Measurements from ENCODE around the gene GSTCD. TPM values are rescaled to one million over a fixed set of nuclear protein-coding genes. Genes with fewer than 3 reads are reported as not detected.

Gene GSTCD
- total RNA-seq, 3 donors from 2014 or later: 6.7 to 11.6 (median 10.1) TPM

- no peaks in the 10 kb centered on the region for H3K4me1 ChIP-seq (ENCODE audit: low read depth)
- no peaks in the 10 kb centered on the region for H3K36me3 ChIP-seq (ENCODE audit: low read depth)
- no peak for DNase-seq
- TF ChIP-seq, protein P1, sequence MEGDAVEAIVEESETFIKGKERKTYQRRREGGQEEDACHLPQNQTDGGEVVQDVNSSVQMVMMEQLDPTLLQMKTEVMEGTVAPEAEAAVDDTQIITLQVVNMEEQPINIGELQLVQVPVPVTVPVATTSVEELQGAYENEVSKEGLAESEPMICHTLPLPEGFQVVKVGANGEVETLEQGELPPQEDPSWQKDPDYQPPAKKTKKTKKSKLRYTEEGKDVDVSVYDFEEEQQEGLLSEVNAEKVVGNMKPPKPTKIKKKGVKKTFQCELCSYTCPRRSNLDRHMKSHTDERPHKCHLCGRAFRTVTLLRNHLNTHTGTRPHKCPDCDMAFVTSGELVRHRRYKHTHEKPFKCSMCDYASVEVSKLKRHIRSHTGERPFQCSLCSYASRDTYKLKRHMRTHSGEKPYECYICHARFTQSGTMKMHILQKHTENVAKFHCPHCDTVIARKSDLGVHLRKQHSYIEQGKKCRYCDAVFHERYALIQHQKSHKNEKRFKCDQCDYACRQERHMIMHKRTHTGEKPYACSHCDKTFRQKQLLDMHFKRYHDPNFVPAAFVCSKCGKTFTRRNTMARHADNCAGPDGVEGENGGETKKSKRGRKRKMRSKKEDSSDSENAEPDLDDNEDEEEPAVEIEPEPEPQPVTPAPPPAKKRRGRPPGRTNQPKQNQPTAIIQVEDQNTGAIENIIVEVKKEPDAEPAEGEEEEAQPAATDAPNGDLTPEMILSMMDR (IDR thresholded peaks at IDR 0.05): no peak
- intact Hi-C loops (cut with DNase I, micrococcal nuclease): no loop called here
- H3K4me3 ChIP-seq: no peak overlapping the region
- no peaks in the 10 kb centered on the region for H3K9me3 ChIP-seq
- no peak for ATAC-seq
Measured at GRCh38 chr4:105875233-105875632, 166.6 kb downstream of the GSTCD start.

GRCh38 chr4:105878668-105879067, 170.1 kb downstream of the GSTCD start:
- H3K36me3 ChIP-seq (ENCODE audit: low read depth): no peaks in the 10 kb centered on the region
- DNase-seq (no peak), ATAC-seq (no peak)
- no peak overlapping the region for H3K4me3 ChIP-seq
- TF ChIP-seq, protein P1 (IDR thresholded peaks at IDR 0.05): no peak
- H3K4me1 ChIP-seq (ENCODE audit: low read depth): no peaks in the 10 kb centered on the region
- H3K9me3 ChIP-seq: no peaks in the 10 kb centered on the region
- intact Hi-C loops (cut with DNase I, micrococcal nuclease): no loop called here

- Histone ChIP-seq H3K9me3 (no peaks in the 10 kb centered on the region), H3K4me1 (ENCODE audit: low read depth) (no peaks in the 10 kb centered on the region), H3K36me3 (ENCODE audit: low read depth) (no peaks in the 10 kb centered on the region), H3K4me3 (no peak overlapping the region)
- TF ChIP-seq, protein P1 (IDR thresholded peaks at IDR 0.05): no peak
- DNase-seq (no peak), ATAC-seq (no peak)
- intact Hi-C loops (cut with DNase I, micrococcal nuclease): no loop called here
Measured at GRCh38 chr4:105887508-105887907, 178.9 kb downstream of the GSTCD start.

GRCh38 chr4:105894660-105895582, 186.3 kb downstream of the GSTCD start, which contains the start of gene NPNT:
TSS of gene NPNT (plus strand) at chr4:105895471. CDS start at chr4:105895653, 182 bp downstream.
- H3K36me3 ChIP-seq (ENCODE audit: low read depth): no peaks in the 10 kb centered on the region
- peak; percentile 64 to 75 (median 66) for DNase-seq
- TF ChIP-seq, protein P1 (IDR thresholded peaks at IDR 0.05): no peak
- peak; percentile 79 for ATAC-seq
- no peaks in the 10 kb centered on the region for H3K4me1 ChIP-seq (ENCODE audit: low read depth)
- H3K4me3 ChIP-seq: peak within 1 kb of the TSS; percentile 57
- H3K9me3 ChIP-seq: no peaks in the 10 kb centered on the region
- intact Hi-C loops (cut with DNase I, micrococcal nuclease): no loop called here

DNA sequence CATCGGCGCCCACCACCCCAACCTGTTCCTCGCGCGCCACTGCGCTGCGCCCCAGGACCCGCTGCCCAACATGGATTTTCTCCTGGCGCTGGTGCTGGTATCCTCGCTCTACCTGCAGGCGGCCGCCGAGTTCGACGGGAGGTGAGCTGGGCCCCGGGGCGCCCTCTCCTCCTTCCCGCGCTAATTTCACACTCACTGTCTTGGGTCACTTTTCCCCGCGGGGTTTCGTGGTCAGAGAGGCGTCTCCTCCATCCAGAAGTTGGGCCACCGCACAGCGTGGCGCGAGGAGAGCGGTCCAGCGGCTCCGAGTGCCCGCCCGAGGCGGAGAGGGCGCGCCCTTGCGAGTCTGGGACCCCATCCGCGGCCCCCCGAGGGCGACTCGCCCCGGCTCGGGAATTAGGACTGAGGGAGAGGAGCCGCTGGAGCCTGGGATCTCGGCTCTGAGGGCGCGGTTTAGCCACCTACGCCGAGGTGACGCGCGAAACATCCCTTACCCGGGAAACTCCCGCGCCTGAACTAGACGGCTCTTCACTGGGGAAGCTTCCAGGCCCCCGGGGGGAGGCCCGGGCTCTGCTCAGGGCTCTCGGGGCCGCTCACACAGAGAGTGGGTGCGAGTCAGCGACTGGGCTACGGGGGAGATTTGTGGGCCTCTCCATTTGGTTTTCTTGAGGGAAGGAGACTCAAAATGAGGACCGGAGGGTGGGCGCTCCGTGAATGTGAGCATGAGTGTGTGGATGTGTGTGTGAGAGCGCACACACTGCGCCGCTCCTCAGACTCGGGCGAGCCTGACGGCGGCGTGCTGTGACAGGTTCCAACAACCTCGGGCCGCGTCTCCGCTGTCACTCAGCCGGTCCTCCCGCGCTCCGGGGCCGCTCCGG, 187.2 kb downstream of the GSTCD start:
- ATAC-seq (peak; percentile 72), DNase-seq (peak; percentile 62 to 71 (median 69))
- Histone ChIP-seq H3K9me3 (no peaks in the 10 kb centered on the region), H3K4me3 (peak overlapping the region; percentile 57), H3K36me3 (ENCODE audit: low read depth) (no peaks in the 10 kb centered on the region), H3K4me1 (ENCODE audit: low read depth) (no peaks in the 10 kb centered on the region)
- intact Hi-C loops (cut with DNase I, micrococcal nuclease): no loop called here
- TF ChIP-seq, protein P1 (IDR thresholded peaks at IDR 0.05): no peak

Data from mucosa of descending colon (tissue), 3 donors.